Lung (tissue), 12 donors: ENCODE measurements around the gene SRPRA. TPM values are rescaled to one million over a fixed set of nuclear protein-coding genes. Genes with fewer than 3 reads are reported as not detected.

Experiments used
- ATAC-seq: fragments of 200-7000 bp; cut with Tn5 transposase; one replicate; pipeline ENCODE4 v1.9.1; 2020; ENCODE audit warnings: moderate number of reproducible peaks; ENCODE audit not compliant: insufficient read depth, low FRiP score
- DNase-seq, 3 donors: peaks; one replicate each; pipeline ENCODE4 v3.0.0-alpha.2; 2013 to 2017
- H3K27ac ChIP-seq, 2 donors: one replicate each; pipeline ENCODE4 v1.5.1; 2013; ENCODE audit warnings: mild to moderate bottlenecking in 2 of 2, moderate library complexity in 2 of 2, control low read depth in 1 of 2, inconsistent platforms in 1 of 2, low read depth in 1 of 2, low read length in 1 of 2
- H3K27me3 ChIP-seq, 3 donors: one replicate each; pipeline ENCODE4 v1.5.1; 2013; ENCODE audit warnings: low read length in 2 of 3; ENCODE audit not compliant: control insufficient read depth in 3 of 3, insufficient read depth in 3 of 3
- H3K36me3 ChIP-seq, 4 donors: one replicate each; pipeline ENCODE4 v1.5.1; 2013; ENCODE audit warnings: low read length in 4 of 4, mild to moderate bottlenecking in 1 of 4, moderate library complexity in 1 of 4; ENCODE audit not compliant: control insufficient read depth in 4 of 4, insufficient read depth in 4 of 4
- H3K4me1 ChIP-seq, 5 donors: one replicate each; pipeline ENCODE4 v1.5.1; 2013; ENCODE audit warnings: low read length in 5 of 5, mild to moderate bottlenecking in 2 of 5, moderate library complexity in 1 of 5; ENCODE audit not compliant: control insufficient read depth in 5 of 5, insufficient read depth in 5 of 5
- H3K4me3 ChIP-seq: one replicate; pipeline ENCODE4 v1.5.1; 2013; ENCODE audit warnings: mild to moderate bottlenecking, control low read depth, moderate library complexity
- H3K9ac ChIP-seq, 2 donors: one replicate each; pipeline ENCODE4 v1.5.1; 2013; ENCODE audit warnings: low read length in 2 of 2, control low read depth in 1 of 2; ENCODE audit not compliant: insufficient read depth in 1 of 2
- H3K9me3 ChIP-seq, 4 donors: one replicate each; pipeline ENCODE4 v1.5.1; 2013; ENCODE audit warnings: low read length in 3 of 4, mild to moderate bottlenecking in 1 of 4, moderate library complexity in 1 of 4; ENCODE audit not compliant: control insufficient read depth in 4 of 4, insufficient read depth in 3 of 4
- CTCF ChIP-seq: IDR thresholded peaks from 2 replicates; pipeline ENCODE4 v1.5.1; 2012; ENCODE audit warnings: mild to moderate bottlenecking; ENCODE audit errors: control extremely low read depth, extremely low read depth
- WGBS, 2 donors: extraction: QIAGEN DNeasy Blood & Tissue Kit; methylation state at CpG; one replicate each; pipeline ENCODE4 v1.1.7; 2013; 5-methylcytosine and 5-hydroxymethylcytosine counted together
- polyA plus RNA-seq, 2 donors: library from polyadenylated mRNA; stranded (reverse); fragments of 200-250 nt; gene quantifications; one replicate each; pipeline ENCODE4 v1.2.1, GENCODE V29; 2013
- total RNA-seq, 2 donors: library from RNA; depleted of rRNA in 1 of 2; stranded (reverse); fragments of >200 nt in 1 of 2; gene quantifications; one replicate each; pipeline ENCODE4 v1.2.1, GENCODE V29; 2014 to 2021
- donor health status: control.
- donor health status: control.
- donor health status: Bipolar disorder and iron deficiency.
- donor health status: healthy.
- donor health status: DM: yes; HTN: yes; CAD: no.

SRPRA gene
- total and polyA plus RNA-seq, 4 donors = 51.7 to 145 (median 82.4) TPM

GRCh38 chr11:126246636-126247035 lies 22.1 kb downstream of the SRPRA start:
- Histone ChIP-seq H3K9me3 (no peaks in the 10 kb centered on the region), H3K27ac (no peak overlapping the region), H3K4me1 (no peaks in the 10 kb centered on the region), H3K9ac (no peak overlapping the region), H3K4me3 (no peak overlapping the region), H3K27me3 (no peaks in the 10 kb centered on the region), H3K36me3 (peaks cover 0 to 21% (median 12%) of the 10 kb centered on the region in 4 donors)
- DNase-seq = no peak
- ATAC-seq = no peak
- 85 to 94% methylated on average over 2 of the region's 2 CpGs for WGBS, 2 donors
- TF ChIP-seq CTCF = no peak

- Histone ChIP-seq H3K9ac (no peak overlapping the region), H3K36me3 (peaks cover 3 to 9% (median 3%) of the 10 kb centered on the region in 4 donors), H3K4me1 (peaks cover 0 to 12% (median 0%) of the 10 kb centered on the region in 5 donors), H3K27ac (no peak overlapping the region), H3K9me3 (no peaks in the 10 kb centered on the region), H3K4me3 (no peak overlapping the region), H3K27me3 (no peaks in the 10 kb centered on the region)
- 97 to 100% methylated on average over 4 of the region's 4 CpGs for WGBS, 2 donors
- DNase-seq (no peak), ATAC-seq (no peak)
- no peak for TF ChIP-seq CTCF
Observed at GRCh38 chr11:126233391-126233790, 35.3 kb downstream of the SRPRA start.

- WGBS, 2 donors = 68 to 91% methylated on average over 3 of the region's 3 CpGs
Observed at GRCh38 chr11:126232683-126233082, 36.0 kb downstream of the SRPRA start.

More at GRCh38 chr11:126232683-126233082, 36.0 kb downstream of the SRPRA start:
- TF ChIP-seq CTCF = no peak
- H3K36me3 ChIP-seq = peaks cover 3 to 6% (median 3%) of the 10 kb centered on the region in 4 donors
- no peaks in the 10 kb centered on the region for H3K9me3 ChIP-seq
- DNase-seq = no peak
- H3K9ac ChIP-seq = no peak overlapping the region
- no peaks in the 10 kb centered on the region for H3K27me3 ChIP-seq
- peaks cover 0 to 12% (median 0%) of the 10 kb centered on the region in 5 donors for H3K4me1 ChIP-seq
- no peak for ATAC-seq
- H3K27ac ChIP-seq = no peak overlapping the region
- no peak overlapping the region for H3K4me3 ChIP-seq
